Measurements from ENCODE around the gene MYBPC1. TPM values are rescaled to one million over a fixed set of nuclear protein-coding genes. Genes with fewer than 3 reads are reported as not detected.

MYBPC1 gene
- total RNA-seq, 1 experiment from 2014 or later: not detected

DNA sequence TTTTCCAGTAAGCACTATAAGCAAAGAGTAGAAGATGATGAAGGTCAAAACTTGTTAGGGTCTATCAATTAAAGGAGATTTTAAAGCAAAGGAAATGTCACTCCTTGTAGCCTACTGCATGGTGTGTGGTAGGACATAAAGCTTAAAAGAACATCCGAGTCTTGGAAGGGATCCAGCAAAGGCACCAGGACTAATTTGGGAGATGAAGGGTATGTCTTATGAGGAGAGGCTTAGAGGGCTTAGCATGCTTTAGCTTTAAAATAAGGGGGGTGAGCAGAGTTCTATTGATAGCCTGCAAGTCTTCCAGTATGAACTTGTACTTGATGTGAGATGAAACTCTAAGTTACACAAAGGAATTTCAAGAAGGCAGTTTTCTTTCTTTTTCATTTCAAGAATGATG, 11.8 kb upstream of the MYBPC1 start:
- H2AFZ ChIP-seq (ENCODE audit: low read length): no peak overlapping the region
- H3K79me2 ChIP-seq (ENCODE audit: low read length): no peaks in the 10 kb centered on the region
- ChIA-PET POLR2A (ENCODE audit: unreplicated experiment) (no interaction called here), CTCF (no interaction called here)
- no peak overlapping the region for H3K9ac ChIP-seq (ENCODE audit: low read length)
- no peak overlapping the region for H3K4me3 ChIP-seq (ENCODE audit: low read length)
- H4K20me1 ChIP-seq (ENCODE audit: low read length): no peaks in the 10 kb centered on the region
- H3F3A ChIP-seq (ENCODE audit: low read length, unreplicated experiment): no peaks in the 10 kb centered on the region
- no peak for ATAC-seq
- H3K27me3 ChIP-seq (ENCODE audit: low read length): peaks cover 24% of the 10 kb centered on the region; the same call in 1 of the 2 replicates
- H3K36me3 ChIP-seq (ENCODE audit: low read depth, low read length): no peaks in the 10 kb centered on the region
- no peaks in the 10 kb centered on the region for H3K9me3 ChIP-seq (ENCODE audit: low read length)
- DNase-seq: no peak
- no peaks in the 10 kb centered on the region for H3K9me2 ChIP-seq (replicated peaks; ENCODE audit: low read length)
- no peak for TF ChIP-seq CTCF (conservative IDR thresholded peaks at IDR 0.05; ENCODE audit: low read depth, low read length)
- TF ChIP-seq EZH2 (IDR thresholded peaks at IDR 0.05; ENCODE audit: low read length, unreplicated experiment): no peak
- TF ChIP-seq EZH2phosphoT487 (IDR thresholded peaks at IDR 0.05; ENCODE audit: borderline replicate concordance, low read length): no peak
- H3K4me1 ChIP-seq (ENCODE audit: insufficient read depth, low read length): no peaks in the 10 kb centered on the region
- no peak overlapping the region for H3K4me2 ChIP-seq (ENCODE audit: low read length)
- H3K27ac ChIP-seq (ENCODE audit: low read length): no peak overlapping the region
- intact Hi-C loops (cut with micrococcal nuclease): no loop called here
- no TSS peak for BruUV-seq (replicated peaks)

GRCh38 chr12:101590383-101590782, 4.4 kb upstream of the MYBPC1 start:
- no peaks in the 10 kb centered on the region for H3K36me3 ChIP-seq (ENCODE audit: low read depth, low read length)
- H3K4me3 ChIP-seq (ENCODE audit: low read length): no peak overlapping the region
- no peaks in the 10 kb centered on the region for H3F3A ChIP-seq (ENCODE audit: low read length, unreplicated experiment)
- H2AFZ ChIP-seq (ENCODE audit: low read length): no peak overlapping the region
- H3K9me3 ChIP-seq (ENCODE audit: low read length): no peaks in the 10 kb centered on the region
- ATAC-seq: no peak
- CTCF ChIA-PET: no interaction called here
- no peaks in the 10 kb centered on the region for H4K20me1 ChIP-seq (ENCODE audit: low read length)
- H3K4me2 ChIP-seq (ENCODE audit: low read length): no peak overlapping the region
- no TSS peak for BruUV-seq (replicated peaks)
- intact Hi-C loops (cut with micrococcal nuclease): no loop called here
- POLR2A ChIA-PET (ENCODE audit: unreplicated experiment): no interaction called here
- no peaks in the 10 kb centered on the region for H3K4me1 ChIP-seq (ENCODE audit: insufficient read depth, low read length)
- H3K9me2 ChIP-seq (replicated peaks; ENCODE audit: low read length): no peaks in the 10 kb centered on the region
- no peak overlapping the region for H3K27ac ChIP-seq (ENCODE audit: low read length)
- H3K79me2 ChIP-seq (ENCODE audit: low read length): no peaks in the 10 kb centered on the region
- DNase-seq: no peak
- H3K9ac ChIP-seq (ENCODE audit: low read length): no peak overlapping the region
- H3K27me3 ChIP-seq (ENCODE audit: low read length): peaks cover 52% of the 10 kb centered on the region
- TF ChIP-seq EZH2phosphoT487 (IDR thresholded peaks at IDR 0.05; ENCODE audit: borderline replicate concordance, low read length) (no peak), EZH2 (IDR thresholded peaks at IDR 0.05; ENCODE audit: low read length, unreplicated experiment) (no peak), CTCF (conservative IDR thresholded peaks at IDR 0.05; ENCODE audit: low read depth, low read length) (no peak)

GRCh38 chr12:101591781-101592180, 3.0 kb upstream of the MYBPC1 start:
- ATAC-seq: no peak
- Histone ChIP-seq H3F3A (ENCODE audit: low read length, unreplicated experiment) (no peaks in the 10 kb centered on the region), H3K36me3 (ENCODE audit: low read depth, low read length) (no peaks in the 10 kb centered on the region), H3K9me3 (ENCODE audit: low read length) (no peaks in the 10 kb centered on the region), H4K20me1 (ENCODE audit: low read length) (no peaks in the 10 kb centered on the region), H2AFZ (ENCODE audit: low read length) (no peak overlapping the region), H3K9me2 (replicated peaks; ENCODE audit: low read length) (no peaks in the 10 kb centered on the region), H3K27ac (ENCODE audit: low read length) (no peak overlapping the region), H3K4me3 (ENCODE audit: low read length) (no peak overlapping the region), H3K4me2 (ENCODE audit: low read length) (no peak overlapping the region), H3K4me1 (ENCODE audit: insufficient read depth, low read length) (no peaks in the 10 kb centered on the region), H3K79me2 (ENCODE audit: low read length) (no peaks in the 10 kb centered on the region), H3K9ac (ENCODE audit: low read length) (no peak overlapping the region), H3K27me3 (ENCODE audit: low read length) (peaks cover 52% of the 10 kb centered on the region)
- BruUV-seq (replicated peaks): no TSS peak
- CTCF ChIA-PET: no interaction called here
- intact Hi-C loops (cut with micrococcal nuclease): no loop called here
- POLR2A ChIA-PET (ENCODE audit: unreplicated experiment): no interaction called here
- no peak for DNase-seq
- TF ChIP-seq EZH2phosphoT487 (IDR thresholded peaks at IDR 0.05; ENCODE audit: borderline replicate concordance, low read length) (no peak), EZH2 (IDR thresholded peaks at IDR 0.05; ENCODE audit: low read length, unreplicated experiment) (no peak), CTCF (conservative IDR thresholded peaks at IDR 0.05; ENCODE audit: low read depth, low read length) (no peak)
